ENCODE measurements around the gene BEST2.

BEST2 gene

DNA sequence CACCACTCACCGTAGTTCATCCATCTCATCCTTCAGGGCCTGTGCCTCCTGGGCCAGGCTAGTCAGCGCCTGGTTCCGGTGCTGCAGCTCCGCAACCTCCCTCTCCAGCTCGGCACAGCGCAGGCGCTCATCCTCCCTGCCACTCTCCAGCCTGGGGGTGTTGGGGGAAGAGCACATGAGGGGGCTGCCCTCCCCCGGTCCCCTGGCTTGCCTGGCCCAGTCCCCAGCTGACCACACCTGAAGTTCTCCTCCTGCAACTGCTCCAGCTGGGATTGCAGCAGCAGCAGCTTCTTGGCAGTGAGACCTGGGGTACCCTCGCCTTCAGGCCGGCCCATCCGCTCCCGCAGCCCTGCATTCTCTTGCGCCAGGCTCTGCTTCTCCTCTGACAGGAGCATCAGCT lies 19.3 kb downstream of the BEST2 start:
- DNase-seq: no peak

DNA sequence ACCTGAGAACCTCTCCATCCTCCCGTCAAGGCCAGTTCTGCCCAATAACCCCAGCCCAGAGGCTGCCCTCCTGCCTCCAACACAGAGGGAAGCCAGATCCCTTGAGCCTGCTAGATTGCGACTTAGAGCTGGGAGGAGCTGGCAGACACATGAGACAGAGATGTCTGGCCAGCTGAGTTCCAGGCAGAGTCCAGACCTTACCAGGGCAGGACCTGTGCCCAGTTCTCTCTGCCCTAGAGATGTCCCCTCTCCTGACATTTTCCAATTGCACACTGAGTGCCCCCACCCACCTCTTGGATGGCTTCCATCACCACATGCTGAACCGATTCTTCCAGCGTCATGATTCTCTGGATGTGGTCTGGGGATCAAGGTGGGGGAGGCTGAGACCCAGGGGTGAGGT lies 20.7 kb downstream of the BEST2 start:
- DNase-seq: no peak

DNA sequence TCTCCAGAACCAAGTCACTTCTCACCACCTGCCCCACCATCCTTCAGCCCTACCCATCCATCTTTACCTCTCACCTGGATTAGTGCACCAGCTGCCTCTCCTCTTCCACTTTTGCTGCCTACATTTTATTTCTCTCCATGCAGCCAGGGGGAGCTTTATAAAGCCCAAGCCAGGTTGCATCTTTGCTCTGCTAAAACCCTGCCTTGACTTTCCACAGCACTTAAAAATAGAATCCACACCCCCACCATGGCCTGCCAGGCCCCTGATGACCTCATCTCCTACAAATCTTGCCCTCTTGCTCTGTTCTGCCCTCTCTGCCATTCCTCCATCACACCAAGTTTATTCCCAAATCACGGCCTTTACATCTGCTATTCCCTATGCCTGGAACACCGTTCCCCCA lies 22.0 kb downstream of the BEST2 start:
- DNase-seq: no peak

DNA sequence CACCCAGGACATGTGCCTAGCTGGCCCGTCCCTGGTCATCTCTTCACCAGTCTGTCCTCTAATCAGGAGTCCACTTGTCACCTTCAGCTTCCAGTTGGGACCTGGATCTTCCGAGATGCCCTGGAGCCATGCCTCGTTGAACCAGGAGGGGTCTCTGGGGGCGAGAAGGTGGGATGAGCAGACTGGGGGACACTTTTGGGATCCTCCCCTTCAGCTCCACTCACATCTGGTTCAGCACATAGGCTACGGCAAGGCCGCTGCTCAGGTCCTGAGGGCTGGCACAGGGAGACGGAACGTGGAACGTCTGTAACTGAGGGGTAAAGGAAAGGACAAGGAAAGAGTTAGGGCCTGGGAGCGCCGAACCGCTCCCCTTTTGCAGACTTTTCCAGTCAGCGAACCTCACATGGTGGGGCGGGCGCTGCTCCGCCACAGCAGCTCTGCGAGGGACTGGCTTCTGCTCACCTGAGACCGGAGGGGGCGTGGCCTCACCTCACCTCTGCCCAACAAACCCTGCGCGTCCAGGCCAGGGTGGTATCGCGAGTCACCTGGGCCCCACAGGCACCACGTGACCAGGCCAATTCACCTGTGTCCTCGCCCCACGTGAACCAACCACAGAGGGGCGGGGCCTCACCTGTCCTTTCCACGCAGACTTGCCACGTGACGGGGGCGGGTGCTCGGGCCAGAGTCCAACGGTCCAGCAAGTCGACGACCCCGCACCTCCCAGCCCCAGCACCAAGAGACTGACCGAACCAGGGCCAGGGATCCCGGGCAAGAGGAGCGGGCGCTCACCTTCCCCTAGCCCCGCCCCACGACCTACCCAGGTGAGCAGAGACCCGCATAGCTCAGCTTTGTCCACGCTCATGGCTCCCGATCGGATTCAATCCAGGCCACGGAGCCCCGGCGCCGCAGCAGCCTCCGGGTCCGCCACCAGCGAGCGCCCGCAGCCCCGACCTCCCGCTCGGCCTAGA lies 23.3 kb downstream of the BEST2 start, which contains the start of gene HOOK2:
Gene HOOK2 (minus strand): TSS at position 965 of the 968 bp plus-strand sequence. CDS start 103 bp downstream, at position 862.
- peak in 1 of 2 donors; percentile 34 for DNase-seq

DNA sequence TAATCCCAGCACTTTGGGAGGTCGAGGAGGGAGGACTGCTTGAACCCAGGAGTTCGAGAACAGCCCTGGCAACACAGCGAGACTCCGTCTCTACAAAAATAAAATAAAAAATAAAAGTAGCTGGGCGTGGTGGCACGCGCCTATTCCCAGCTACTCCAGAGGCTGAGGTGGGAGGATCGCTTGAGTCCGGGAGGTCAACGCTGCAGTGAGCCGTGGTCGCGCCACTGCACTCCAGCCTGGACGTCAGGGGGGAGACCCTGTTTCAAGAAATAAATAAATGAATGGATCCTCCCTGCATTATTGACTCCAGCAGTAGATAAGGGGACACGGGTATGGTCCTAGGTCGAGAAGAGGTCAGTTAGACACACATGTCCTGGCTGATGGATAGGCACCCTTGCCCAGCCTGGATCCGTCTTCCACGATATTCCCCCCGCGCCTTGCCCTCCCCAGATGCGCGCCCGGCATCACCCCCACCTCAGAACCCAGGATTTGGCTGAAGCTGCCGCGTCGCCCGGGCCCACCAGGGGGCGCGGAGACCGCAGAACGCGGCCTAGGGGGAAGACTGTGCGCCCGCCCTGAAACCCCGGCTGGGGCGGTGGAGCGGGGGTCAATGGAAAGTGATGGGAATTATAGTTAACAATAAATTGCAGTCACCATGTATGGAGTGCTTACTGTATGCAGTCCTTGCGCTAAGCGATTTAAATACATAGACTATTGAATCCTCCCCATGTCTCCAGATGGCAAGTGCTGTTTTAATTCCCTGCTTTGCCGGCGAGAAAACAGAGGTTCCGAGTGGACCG lies 25.8 kb downstream of the BEST2 start:
- DNase-seq: peak; percentile 88 to 90

DNA sequence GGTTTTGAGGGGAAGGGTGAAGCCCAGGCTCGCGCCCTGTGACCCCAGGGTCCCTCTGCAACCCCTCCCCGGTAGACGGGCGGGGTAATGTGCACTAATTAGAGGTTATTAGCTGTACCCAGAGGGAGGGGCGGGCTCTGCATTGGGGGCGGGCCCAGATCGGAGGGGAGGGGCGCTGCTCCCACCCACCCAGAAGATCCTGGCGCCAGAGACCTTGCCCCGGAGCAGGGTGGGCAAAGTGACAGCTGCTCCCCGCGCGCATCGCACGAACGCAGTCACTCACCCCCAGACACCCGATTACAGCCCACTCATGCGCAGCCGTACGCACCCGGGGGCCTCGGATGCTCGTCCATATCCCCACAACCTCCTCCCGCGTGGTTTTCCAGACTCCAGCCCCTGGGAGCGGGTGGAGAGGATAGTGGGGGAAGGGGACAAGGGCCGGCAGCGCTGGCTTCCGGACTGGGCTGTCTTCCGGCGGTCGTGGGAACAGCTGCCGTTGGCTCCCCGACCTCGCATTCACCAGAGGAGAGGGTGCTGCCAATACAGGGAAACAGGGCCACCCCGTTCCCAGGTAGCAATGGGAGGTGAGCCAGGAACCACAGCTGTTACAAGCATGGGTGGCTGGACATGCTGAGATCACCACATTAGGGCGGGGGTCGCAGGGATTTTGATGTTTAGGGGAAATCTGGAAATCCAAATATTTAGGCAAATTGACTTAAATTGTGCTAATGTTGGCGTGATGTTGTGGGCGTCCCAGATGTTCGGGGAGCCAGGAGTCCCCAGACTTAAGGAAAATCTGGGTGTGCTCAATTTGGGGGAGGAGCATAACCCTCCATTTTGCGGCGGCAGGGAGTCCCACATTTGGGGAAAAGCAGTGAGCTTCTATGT lies 26.7 kb downstream of the BEST2 start:
- DNase-seq: peak; percentile 48 to 57

DNA sequence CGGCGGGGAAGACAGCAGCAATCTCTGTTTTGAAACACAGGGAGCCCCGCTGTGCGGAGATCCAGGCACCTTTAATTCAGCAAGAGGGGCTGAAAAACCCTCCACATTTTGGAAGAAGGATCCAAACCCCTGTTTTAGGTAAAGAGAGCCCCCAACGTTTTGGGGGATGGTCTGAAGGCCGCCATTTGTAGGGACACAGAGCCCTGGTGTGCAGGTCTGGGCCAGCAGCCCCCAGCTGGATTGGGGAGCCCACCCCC lies 27.2 kb downstream of the BEST2 start:
- DNase-seq: no peak

DNA sequence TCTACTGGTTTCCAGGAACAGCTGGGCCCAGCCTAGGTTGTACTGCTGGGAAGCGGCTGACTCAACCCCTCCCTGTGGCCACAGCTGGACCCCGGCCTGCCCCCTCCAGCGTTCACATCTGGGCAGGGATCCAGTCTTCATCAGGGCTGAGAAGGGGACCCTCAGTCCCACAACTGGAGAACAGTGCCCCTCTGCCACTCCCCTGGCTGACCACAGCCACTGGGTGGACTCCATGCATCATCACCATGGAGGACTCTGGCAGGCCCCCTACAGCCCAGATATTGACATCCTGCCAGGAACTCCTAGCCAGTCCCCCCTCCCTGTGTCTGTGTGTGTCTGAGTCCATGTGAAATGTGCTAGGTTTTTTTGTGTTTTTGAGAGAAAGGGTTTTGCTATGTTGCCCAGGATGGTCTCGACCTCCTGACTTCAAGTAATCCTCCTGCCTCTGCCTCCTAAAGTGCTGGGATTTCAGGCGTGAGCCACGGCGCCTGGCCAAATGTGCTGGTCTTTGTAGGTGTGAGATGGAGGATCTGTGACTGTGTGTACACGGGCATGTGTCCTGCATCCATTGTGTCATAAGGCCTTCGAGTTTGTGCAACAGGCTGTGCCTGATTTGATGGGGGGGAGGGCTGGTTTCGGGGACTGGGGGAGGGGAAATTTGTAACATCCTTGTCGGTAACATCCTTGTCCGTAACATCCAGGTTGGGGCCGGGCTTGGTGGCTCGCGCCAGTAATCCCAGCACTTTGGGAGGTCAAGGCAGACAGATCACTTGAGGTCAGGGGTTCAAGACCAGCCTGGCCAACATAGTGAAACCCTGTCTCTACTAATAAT lies 27.8 kb downstream of the BEST2 start:
- DNase-seq: no peak

DNA sequence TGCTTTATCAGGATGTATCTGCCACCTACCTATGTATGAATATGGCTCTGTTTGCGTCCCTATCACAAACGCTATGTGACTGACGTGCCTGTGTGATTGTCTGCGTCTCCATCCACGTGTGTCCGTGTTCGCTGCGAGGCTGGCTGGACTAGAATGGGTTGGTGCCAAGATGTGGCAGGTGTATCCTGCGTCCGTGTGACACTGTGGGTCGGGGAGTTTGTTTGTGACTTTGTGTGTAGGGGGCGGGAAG lies 30.5 kb downstream of the BEST2 start:
- DNase-seq: no peak

DNA sequence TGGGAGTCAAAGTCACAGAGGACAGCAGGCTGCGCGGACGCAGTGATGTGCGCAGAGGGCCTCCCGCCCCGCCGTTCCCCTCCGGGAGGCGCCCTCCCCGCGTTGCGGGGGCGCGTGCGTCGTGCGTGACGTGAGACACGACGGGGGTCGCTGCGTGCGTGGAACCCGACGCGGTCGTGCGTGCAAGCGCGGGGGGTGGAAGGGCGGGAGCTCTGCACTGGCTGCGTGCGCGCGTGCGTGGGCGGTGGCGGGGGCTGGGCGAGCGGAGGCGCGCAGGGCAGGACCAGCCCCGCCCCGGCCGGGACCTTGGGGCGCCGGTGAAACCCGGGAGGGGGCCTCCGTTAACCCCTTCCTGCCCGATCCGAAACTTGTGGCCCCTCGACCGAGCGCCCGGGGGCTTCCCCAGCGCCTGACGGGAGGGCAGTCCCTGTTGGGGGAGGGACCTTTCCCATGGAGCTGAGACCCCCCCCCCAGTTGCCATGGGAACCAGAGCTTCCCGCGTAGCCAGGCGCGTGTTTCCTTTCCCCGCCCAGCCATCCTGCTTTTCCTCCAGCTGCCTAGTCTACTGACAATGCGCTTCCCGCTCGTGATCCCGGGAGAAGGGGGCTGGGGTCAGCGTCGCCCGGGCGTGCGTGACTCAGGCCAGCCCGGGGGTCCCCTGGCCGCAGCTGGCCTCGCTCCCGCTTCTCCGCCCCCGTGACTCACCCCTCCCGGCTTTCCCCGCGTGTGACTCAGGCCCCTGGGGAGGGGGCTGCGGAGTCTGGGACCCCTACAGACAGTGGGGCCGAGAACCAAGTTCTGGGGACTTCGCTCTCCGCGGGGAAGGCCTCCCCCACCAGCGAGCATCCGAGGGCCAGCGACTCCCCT lies 31.1 kb downstream of the BEST2 start:
- peak; percentile 86 to 93 for DNase-seq

DNA sequence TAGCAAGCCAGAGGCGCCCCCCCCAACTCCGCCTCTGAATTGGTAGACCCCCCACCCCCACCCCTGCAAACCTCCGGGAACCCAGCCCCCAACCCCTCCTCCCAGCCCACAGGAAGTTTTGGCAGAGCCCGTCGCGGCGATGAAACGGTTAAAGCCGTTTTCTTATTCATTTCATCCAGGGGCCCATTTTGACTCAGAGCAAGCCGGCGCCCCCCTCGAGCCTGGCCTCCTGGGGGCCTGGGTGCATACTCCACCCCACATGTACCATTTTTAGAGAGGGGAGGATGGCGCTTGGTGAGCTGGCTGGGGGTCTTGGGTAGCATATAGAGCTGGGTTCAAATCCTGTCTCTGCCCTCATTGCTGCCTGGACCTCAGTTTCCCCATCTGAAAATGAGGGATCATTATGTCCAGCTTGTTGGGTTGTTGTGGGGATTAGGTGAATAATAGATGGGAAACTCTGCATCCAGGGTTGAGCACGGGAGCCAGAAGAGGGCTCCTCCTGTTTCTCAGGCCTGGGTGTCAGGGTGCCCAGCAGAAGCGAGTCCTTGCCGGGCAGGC lies 31.8 kb downstream of the BEST2 start:
- DNase-seq: peak; percentile 65 to 75

DNA sequence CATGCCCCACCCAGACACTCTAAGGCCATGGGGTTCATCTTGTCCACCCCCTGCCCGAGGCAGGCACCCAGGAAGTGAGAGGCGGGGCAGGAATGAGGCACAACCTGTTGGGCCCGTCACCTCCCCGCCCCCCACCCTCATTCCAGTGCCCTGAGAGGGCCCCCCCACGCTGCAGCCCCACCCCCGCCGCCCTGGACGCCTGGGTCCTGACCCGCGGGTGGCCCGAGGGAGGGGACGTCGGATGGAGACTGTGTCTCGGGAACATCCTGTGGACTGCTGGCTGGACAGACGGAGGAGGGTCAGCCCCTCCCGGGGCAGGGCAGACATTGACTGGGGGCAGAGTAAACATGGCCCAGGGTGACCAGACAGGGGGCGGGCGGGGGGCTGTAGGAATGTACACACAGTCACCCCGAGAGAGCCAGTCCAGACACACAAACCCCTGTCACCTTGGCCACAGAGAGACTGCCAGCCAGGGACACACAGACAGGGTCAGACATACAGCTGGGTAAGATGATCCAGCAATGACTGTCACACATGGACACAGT lies 32.3 kb downstream of the BEST2 start:
- DNase-seq: no peak

DNA sequence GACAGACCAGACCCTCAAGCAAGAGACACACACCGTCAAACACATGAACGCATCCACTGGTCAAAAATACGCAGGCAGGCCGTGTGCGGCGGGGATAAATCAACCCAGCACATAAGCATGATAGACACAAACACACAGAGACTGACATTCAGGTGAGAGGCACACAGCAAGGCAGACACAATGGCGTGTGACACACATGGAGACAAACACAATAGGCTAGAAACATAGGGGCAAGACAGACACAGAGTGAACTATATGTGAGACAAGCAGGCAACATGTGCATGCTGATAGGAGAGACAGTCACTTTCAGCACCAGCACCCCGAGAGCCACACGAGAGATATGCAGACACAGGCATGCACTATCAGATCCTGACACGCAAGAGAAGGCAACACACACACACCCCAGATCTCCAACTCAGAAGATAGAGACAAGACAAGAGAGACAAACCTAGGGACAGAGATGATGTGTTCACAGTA lies 32.8 kb downstream of the BEST2 start:
- no peak for DNase-seq

DNA sequence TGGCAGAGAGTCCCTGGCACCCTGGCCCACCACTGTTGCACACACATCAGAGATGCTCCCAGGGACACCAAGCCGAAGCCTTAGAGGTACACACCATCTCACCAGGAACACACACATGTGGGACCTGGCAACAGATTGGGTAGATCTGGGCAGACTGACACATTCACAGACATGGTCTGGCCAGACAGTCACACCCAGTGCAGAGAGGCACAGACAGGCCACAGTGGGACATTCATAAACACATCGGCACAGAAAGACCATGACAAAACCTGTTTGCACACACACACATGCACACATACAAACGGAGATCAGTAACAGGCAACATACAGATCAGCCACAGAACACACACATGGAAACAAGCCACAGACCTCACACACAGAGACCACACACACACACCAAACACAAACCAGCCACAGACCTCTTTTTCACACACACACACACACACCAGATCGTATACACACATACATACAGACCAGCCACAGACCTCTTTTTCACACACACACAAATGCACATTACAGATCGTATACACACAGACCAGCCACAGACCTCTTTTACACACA lies 33.4 kb downstream of the BEST2 start:
- no peak for DNase-seq

DNA sequence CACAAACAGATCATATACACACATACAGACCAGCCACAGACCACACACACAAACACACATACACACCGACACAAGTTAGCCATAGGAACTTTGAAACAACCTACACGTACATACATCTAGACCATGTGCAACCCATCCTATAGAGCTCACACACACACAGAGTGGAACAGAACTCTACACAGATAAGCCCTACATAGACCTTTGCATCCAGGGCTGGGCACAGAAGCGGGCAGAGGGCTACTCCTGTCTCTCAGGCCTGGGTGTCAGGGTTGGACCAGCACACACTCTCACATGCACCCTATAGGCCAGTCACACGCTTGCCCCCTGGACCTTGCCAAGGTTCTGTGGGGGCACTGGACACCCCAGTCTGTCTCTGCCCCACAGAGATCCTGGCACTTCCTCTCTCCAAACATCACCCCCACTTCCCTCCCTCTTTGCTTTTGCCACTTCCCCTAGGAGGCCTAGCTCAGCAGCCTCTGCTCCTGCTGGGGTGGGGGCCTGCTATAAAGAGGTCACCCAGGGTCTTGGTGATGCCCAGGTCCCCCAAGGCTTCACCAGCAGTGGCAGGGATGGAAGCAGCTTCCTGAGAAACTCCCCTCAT lies 33.9 kb downstream of the BEST2 start:
- DNase-seq: no peak

DNA sequence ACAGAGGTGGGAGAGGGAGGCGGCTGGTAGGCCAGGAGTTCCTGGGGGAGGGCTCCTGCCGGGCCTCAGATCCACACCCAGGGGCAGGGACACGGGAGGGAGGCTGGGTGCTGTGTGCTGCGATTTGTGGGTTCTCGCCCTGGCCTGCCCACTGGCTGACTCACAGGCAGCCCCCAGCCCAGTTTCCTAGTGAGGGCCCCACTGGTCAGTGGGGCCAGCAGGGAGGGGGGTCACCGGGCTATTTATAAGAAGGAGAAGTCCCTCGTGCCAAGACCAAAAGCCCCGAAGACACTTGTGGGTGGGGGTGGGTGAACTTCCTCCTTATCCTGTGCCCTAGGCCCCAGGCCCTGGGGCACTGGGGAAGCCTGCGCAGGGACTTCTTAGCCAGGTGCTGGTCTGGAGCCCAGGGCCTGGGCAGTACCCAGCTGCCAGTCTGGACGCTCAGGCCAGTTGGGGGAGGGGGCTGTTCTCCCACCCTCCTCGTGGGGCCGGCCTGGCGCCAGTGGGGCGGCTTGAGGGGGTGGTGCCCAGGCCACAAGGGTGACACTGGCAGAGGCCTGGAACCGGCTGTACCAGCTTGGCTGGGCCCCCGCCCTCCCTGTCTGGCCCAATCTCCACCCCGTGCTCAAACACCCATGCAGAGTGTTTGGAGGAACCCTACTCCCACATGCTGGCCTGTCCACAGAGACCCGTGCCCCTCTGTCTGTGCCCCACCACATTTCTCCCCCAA lies 34.7 kb downstream of the BEST2 start:
- DNase-seq: no peak

DNA sequence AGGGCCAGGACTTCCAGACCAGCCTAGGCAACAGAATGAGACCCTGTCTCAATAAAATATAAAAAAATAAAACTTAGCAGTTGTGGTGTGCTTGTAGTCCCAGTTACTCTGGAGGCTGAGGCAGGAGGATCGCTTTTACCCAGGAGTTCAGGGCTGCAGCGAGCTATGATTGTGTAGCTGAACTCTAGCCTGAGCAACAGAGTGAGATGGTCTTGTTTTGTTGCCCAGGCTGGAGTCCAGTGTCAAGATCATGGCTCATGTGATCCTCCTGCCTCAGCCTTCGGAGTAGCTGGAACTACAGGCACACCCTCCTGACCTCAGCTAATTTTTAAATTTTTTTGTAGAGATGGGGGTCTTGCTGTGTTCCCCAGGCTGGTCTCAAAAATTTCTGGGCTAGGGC lies 35.4 kb downstream of the BEST2 start:
- DNase-seq: no peak

DNA sequence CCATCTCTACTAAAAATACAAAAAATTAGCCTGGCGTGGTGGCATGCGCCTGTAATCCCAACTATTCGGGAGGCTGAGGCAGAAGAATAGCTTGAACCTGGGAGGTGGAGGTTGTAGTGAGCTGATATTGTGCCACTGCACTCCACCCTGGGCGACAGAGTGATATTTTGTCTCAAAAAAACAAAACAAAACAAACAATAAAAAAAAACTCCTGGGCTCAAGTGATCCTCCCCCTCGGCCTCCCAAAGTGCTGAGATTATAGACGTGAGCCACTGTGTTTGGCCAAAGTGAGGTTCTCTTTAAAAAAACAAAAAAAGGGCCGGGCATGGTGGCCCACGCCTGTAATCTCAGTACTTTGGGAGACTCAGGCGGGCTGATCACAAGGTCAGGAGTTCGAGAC lies 35.9 kb downstream of the BEST2 start:
- no peak for DNase-seq

DNA sequence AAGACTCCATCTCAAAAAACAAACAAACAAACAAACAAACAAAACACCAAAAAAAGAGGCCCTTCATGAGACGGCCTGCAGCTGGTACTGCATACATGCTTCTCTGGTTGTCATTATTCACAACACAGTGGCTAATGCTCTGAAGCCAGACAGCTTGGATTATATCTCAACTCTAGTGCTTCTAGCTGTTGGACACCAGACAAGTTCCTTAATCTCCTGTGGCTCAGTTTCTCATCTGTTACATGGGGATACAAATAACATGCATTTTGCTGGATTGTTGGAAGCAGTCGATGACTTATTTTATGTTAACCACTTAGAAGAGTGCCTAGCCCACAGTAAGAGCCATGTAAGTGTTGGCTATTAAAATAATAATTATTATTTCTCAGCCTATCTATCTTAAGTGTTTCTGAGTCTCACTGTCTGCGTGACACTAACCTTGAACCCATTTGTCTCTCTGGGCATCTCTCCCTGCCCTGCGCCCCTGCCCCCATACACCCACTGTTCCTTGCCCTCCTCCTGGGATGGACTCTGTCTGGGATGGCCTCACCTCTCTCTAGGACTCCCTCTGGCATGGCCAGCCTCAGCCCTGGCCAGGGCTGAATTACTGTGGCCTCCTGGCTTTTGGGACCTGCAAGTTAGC lies 36.6 kb downstream of the BEST2 start:
- DNase-seq: no peak
